NCI-H2196 (cell line): ENCODE data around the gene NRG4.
"Not testable (repeated sequence)": the region's sequence is repeated elsewhere in the genome, so short reads cannot be mapped to it uniquely, and the experiment has no call there.

Experiments used
- DNase-seq: peaks from one replicate; lab custom pipeline; 2025; ENCODE audit not compliant: unreplicated experiment; lab: John Stamatoyannopoulos, UW

NRG4 gene

GRCh38 chr15:75994220-75994619 is 18.0 kb downstream of the NRG4 start:
- no peak for DNase-seq

- DNase-seq = no peak
Measured at GRCh38 chr15:75992897-75993296, 19.3 kb downstream of the NRG4 start.

GRCh38 chr15:75989875-75990274 is 22.3 kb downstream of the NRG4 start:
- DNase-seq = no peak

DNA sequence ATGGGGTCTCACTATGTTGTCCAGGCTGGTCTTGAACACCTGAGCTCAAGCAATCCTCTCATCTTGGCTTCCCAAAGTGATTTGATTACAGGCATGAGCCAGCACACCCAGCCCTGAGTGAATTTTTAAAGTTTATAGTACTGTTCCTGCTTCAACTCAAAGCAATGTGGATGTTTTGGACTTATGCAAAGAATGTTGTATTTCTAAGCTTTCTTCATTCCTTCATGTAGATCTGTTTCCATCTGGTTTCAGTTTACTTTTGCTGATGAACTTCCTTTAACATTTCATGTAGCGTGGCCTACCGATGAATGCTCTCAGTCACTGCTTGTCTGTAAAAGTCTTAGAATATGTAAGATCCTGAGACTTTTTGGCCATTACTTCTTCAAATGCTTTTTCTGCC is 23.2 kb downstream of the NRG4 start:
- no peak for DNase-seq

DNA sequence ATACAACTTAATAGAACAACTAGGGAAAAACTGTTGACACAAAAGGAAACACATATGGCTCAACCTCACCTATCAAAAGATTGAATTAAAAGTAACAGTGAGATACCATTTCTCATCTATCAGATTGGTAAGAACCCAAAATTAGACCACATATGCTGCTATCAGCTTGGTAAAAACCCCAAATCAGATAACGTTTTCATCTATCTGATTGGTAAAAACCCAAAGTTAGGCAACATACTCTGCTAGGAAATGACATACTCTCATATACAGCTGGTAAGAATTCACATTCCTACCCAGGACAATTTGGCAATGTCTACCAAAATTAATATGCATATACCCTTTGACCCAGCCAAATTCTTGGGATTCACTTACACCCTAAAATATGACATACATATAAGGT is 26.3 kb downstream of the NRG4 start:
- DNase-seq = no peak

DNA sequence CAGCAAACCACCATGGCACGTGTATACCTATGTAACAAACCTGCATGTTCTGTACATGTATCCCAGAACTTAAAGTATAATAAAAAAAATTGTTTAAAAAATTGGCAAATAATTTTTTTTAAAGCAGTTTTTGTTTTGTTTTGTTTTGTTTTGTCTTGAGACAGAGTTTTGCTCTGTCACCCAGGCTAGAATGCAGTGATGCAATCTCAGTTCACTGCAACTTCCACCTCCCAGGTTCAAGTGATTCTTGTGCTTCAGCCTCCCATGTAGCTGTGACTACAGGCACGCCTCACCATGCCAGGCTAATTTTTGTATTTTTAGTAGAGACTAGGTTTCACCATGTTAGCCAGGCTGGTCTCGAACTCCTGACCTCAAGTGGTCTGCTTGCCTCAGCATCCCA is 27.5 kb downstream of the NRG4 start:
- DNase-seq = not testable (repeated sequence)

DNA sequence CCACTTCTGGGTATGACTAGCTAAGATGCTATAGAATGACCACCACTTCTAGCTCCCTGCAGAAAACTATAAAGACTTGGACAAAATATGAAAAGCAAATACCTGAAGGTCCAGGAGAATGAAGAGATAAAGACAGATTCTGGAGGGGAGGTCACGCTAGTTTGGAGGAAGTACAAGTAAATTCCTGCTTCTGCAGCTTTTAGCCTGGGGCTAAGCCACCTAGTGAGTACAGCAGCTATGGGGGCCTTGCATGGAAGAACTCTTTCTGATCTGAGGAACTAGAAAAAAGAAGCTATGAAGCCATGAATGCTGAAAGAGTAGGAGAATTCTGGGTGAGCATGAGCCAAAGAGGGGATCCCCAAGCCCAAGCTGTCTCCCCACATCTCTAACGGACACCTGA is 29.8 kb downstream of the NRG4 start:
- DNase-seq = no peak

DNA sequence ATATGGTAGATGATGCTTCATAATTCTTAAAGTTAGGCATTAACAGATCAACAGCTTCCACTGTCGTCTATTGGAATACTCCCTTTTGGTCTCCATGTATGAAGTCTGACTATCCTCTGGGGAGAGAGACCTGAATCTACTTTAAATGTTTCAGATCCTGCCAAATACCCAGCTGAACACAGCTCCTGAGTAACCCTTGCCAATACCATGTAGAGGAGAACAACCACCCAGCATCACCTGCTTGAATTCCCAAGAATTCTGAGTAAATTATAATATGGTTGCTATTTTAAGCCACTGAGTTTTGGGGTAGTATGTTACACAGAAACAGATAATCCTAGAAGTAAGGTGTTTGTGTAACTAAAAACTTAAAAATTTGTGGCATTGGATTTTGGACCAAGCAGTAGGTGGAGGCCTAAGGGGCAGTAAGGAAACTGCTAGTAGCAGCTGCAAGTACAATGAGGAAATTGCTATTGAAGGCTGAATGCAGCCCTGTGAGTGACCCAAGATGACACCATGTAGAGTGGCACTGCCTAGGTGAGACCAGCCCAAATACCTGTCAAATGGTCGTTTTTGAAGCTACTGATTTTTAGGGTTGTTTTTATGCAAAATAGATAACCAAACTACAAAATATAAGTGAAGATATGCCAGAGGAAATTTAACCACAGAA is 30.9 kb downstream of the NRG4 start:
- DNase-seq = no peak

- DNase-seq = not testable (repeated sequence)
Measured at GRCh38 chr15:75976766-75977165, 35.5 kb downstream of the NRG4 start.

GRCh38 chr15:75966073-75966472 is 46.2 kb downstream of the NRG4 start:
- no peak for DNase-seq

- no peak for DNase-seq
Measured at GRCh38 chr15:75961331-75961730, 50.9 kb downstream of the NRG4 start.

DNA sequence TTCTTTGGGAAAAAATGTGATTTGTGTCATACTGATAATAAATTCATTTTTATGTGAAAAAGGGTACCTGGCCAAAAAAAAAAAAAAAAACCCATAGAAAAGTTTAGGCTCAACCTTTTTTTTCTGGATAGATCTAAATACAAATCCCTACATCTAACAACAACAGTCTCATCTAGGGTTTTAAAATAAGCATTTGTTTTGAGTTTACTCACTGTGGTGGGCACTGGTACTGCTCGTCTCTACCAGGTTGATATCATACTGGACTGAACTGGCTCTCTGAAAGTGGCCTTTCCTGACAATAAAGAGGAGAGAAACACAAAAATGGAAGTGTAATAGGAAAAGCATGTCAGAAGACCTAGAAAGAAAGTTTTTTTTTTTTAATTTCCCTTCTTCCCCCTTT is 56.5 kb downstream of the NRG4 start:
- no peak for DNase-seq

- no peak for DNase-seq
Measured at GRCh38 chr15:75952525-75952924, 59.7 kb downstream of the NRG4 start.

GRCh38 chr15:75948761-75949296 is 63.4 kb downstream of the NRG4 start:
- no peak for DNase-seq

DNA sequence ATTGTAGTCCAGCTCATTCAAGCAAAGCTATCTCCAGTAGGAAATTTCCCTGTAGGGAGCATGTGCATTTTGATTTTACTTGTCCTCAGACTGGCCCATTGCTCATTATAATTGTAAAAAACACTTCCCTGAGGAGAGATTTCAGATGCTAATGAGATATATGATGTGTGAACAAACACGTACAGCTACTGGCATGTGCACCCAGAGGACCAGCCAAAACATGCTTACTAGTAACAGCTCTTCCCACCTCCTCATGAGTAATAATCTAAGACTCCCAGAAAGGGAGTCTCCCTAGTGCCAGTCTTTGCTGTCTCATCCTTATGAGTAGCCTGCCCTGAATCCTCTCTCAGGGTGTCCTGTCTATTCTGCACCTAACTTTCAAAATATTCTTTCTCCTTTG is 65.1 kb downstream of the NRG4 start:
- no peak for DNase-seq

GRCh38 chr15:75945953-75946352 is 66.3 kb downstream of the NRG4 start:
- DNase-seq = no peak

- no peak for DNase-seq
Measured at GRCh38 chr15:75943713-75944215, 68.5 kb downstream of the NRG4 start.

GRCh38 chr15:75943246-75943645 is 69.0 kb downstream of the NRG4 start:
- DNase-seq = no peak

DNA sequence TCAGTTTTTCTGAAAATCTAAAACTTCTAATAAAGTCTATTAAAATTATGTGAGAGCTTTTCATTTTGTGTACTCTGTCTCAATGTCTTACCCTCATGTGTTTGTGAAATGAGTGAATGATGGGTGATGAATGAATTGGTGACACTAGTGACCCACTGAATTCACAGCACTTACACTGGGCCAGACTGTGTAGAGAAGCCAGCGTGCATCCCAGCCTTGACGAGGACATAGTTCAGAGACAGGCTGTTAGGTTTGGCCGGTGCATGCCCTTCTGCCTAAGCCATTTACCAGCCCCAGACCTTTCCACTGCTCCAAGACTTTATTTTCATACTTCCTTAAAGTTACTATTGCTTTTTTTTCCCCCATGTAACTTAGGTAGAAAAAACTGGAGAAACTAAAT is 69.8 kb downstream of the NRG4 start:
- no peak for DNase-seq

DNA sequence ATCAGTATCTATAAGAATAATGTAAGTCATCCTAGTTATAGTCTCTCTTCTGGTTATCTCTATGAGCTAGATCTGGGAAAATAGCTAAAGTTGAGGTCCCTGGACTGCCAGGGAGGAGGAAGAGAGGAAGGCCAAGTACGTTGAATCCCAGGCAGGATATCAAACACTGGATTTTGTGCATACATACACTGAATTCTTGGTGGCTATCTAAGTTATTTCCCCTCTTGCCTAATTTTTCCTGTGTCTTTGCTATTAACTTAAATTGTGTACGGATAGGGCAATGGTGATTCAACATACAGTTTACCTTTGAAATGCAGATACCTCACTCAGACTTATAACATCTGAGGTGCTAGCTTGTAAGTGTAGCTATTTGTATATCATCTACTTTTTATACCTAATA is 81.4 kb downstream of the NRG4 start:
- no peak for DNase-seq

- no peak for DNase-seq
Measured at GRCh38 chr15:75929799-75930565, 82.2 kb downstream of the NRG4 start.
